IMR-90 (cell line): ENCODE data around the gene EML3. TPM values are rescaled to one million over a fixed set of nuclear protein-coding genes. Genes with fewer than 3 reads are reported as not detected.

Experiments used
- ATAC-seq: fragments of 200-7000 bp; cut with Tn5 transposase; 2 replicates; pipeline ENCODE4 v1.9.1; 2020; ENCODE audit warnings: low read depth, mild to moderate bottlenecking, moderate library complexity
- BruUV-seq: library from RNA; stranded (reverse); fragments of 400-500 nt; replicated peaks from 2 replicates; lab custom pipeline; 2021; lab: Mats Ljungman, UMichigan
- CTCF ChIA-PET: fragments of 300-600 bp; formaldehyde crosslinking; extraction: SDS; loops from one replicate; lab custom pipeline; 2021; ENCODE audit warnings: antibody characterized with exemption; lab: Yijun Ruan, JAX
- POLR2A ChIA-PET: fragments of 300-600 bp; sonication (Branson Sonifier 250); formaldehyde crosslinking; loops from one replicate; lab custom pipeline; 2022; ENCODE audit warnings: antibody characterized with exemption; ENCODE audit not compliant: unreplicated experiment; lab: Charles Lee
- DNase-seq: peaks from one replicate; pipeline ENCODE4 v3.0.0; 2013
- H2AFZ ChIP-seq: replicated peaks from 2 replicates; pipeline ENCODE3; 2013; ENCODE audit warnings: low read length, mild to moderate bottlenecking; ENCODE audit not compliant: poor library complexity
- H2AK5ac ChIP-seq: 2 replicates; pipeline ENCODE4 v1.6.1; 2013; ENCODE audit warnings: low read depth, low read length, inconsistent platforms
- H2AK9ac ChIP-seq: replicated peaks from 2 replicates; pipeline ENCODE3; 2013; ENCODE audit warnings: mild to moderate bottlenecking, low read depth, low read length, moderate library complexity; ENCODE audit not compliant: poor library complexity
- H2BK120ac ChIP-seq: 2 replicates; pipeline ENCODE4 v1.6.1; 2013; ENCODE audit warnings: low read depth, low read length, inconsistent platforms
- H2BK15ac ChIP-seq: 3 replicates; pipeline ENCODE4 v1.6.1; 2013; ENCODE audit warnings: low read depth, low read length, inconsistent platforms
- H2BK20ac ChIP-seq: 2 replicates; pipeline ENCODE4 v1.6.1; 2013; ENCODE audit warnings: low read depth, mild to moderate bottlenecking, inconsistent platforms, low read length, moderate library complexity
- H2BK5ac ChIP-seq: 2 replicates; pipeline ENCODE4 v1.6.1; 2013; ENCODE audit warnings: mild to moderate bottlenecking, low read depth, low read length, inconsistent platforms; ENCODE audit not compliant: poor library complexity, severe bottlenecking
- H3K14ac ChIP-seq: replicated peaks from 2 replicates; pipeline ENCODE4 v1.6.1; 2013; ENCODE audit warnings: low read depth, low read length, inconsistent platforms
- H3K18ac ChIP-seq: 2 replicates; pipeline ENCODE4 v1.6.1; 2013; ENCODE audit warnings: low read depth, low read length, control low read depth
- H3K23ac ChIP-seq: 2 replicates; pipeline ENCODE4 v1.6.1; 2013; ENCODE audit warnings: low read depth, low read length, inconsistent platforms
- H3K27ac ChIP-seq: 2 replicates; pipeline ENCODE4 v1.5.1; 2013; ENCODE audit warnings: mild to moderate bottlenecking, control low read depth, low read length; ENCODE audit not compliant: insufficient read depth
- H3K27me3 ChIP-seq: 2 replicates; pipeline ENCODE4 v1.6.1; 2013; ENCODE audit warnings: low read length; ENCODE audit not compliant: control insufficient read depth, insufficient read depth
- H3K36me3 ChIP-seq: 2 replicates; pipeline ENCODE4 v1.6.1; 2013; ENCODE audit warnings: low read length, mixed read lengths; ENCODE audit not compliant: control insufficient read depth, insufficient read depth
- H3K4ac ChIP-seq: 2 replicates; pipeline ENCODE4 v1.6.1; 2013; ENCODE audit warnings: low read depth, low read length, inconsistent platforms
- H3K4me1 ChIP-seq: 2 replicates; pipeline ENCODE4 v1.6.1; 2013; ENCODE audit warnings: low read length, mixed read lengths; ENCODE audit not compliant: control insufficient read depth, insufficient read depth
- H3K4me2 ChIP-seq: 2 replicates; pipeline ENCODE4 v1.6.1; 2013; ENCODE audit warnings: low read depth, mild to moderate bottlenecking, control low read depth, low read length, moderate library complexity
- H3K4me3 ChIP-seq: 2 replicates; pipeline ENCODE4 v1.5.1; 2013; ENCODE audit warnings: low read depth, mild to moderate bottlenecking, control low read depth, low read length, moderate library complexity; ENCODE audit not compliant: insufficient read depth
- H3K56ac ChIP-seq: 2 replicates; pipeline ENCODE4 v1.6.1; 2013; ENCODE audit warnings: low read length, inconsistent platforms; ENCODE audit not compliant: insufficient read depth; ENCODE audit errors: extremely low read depth
- H3K79me1 ChIP-seq, 2 experiments: 2 replicates each; pipeline ENCODE4 v1.6.1; 2013; ENCODE audit warnings: low read length in 2 of 2, inconsistent platforms in 1 of 2, low read depth in 1 of 2
- H3K9ac ChIP-seq: 2 replicates; pipeline ENCODE4 v1.6.1; 2013; ENCODE audit warnings: low read depth, low read length, control low read depth
- H3K9me1 ChIP-seq: 2 replicates; pipeline ENCODE4 v1.6.1; 2013; ENCODE audit warnings: low read length, inconsistent platforms; ENCODE audit not compliant: insufficient read depth
- H3K9me3 ChIP-seq: 2 replicates; pipeline ENCODE4 v1.6.1; 2013; ENCODE audit warnings: low read length; ENCODE audit not compliant: control insufficient read depth, insufficient read depth
- H4K20me1 ChIP-seq: 2 replicates; pipeline ENCODE4 v1.6.1; 2013; ENCODE audit warnings: low read length, inconsistent platforms; ENCODE audit not compliant: insufficient read depth
- H4K5ac ChIP-seq: 2 replicates; pipeline ENCODE4 v1.6.1; 2013; ENCODE audit warnings: mild to moderate bottlenecking, low read depth, low read length, control low read depth
- H4K8ac ChIP-seq, 2 experiments: 2 replicates each; pipeline ENCODE4 v1.6.1; 2013; ENCODE audit warnings: low read depth in 2 of 2, low read length in 2 of 2, control low read depth in 1 of 2, inconsistent platforms in 1 of 2
- H4K91ac ChIP-seq: 2 replicates; pipeline ENCODE4 v1.6.1; 2013; ENCODE audit warnings: low read depth, low read length, inconsistent platforms; ENCODE audit not compliant: insufficient read depth
- BHLHE40 ChIP-seq: fragments of 150-350 bp; IDR thresholded peaks from 2 replicates; pipeline ENCODE4 v1.6.1; 2016; ENCODE audit warnings: mild to moderate bottlenecking, low read depth, low read length
- CEBPB ChIP-seq: IDR thresholded peaks from 2 replicates; pipeline ENCODE4 v1.6.1; 2012; ENCODE audit warnings: low read depth, low read length, improper control_type of control experiment
- CHD1 ChIP-seq: IDR thresholded peaks from 2 replicates; pipeline ENCODE4 v1.6.1; 2012; ENCODE audit warnings: low read depth, low read length, improper control_type of control experiment
- CTCF ChIP-seq: conservative IDR thresholded peaks from 2 replicates; pipeline ENCODE4 v1.5.1; 2012; ENCODE audit warnings: mild to moderate bottlenecking, low read depth, low read length, improper control_type of control experiment
- ELK1 ChIP-seq: fragments of 150-350 bp; IDR thresholded peaks from 2 replicates; pipeline ENCODE4 v1.6.1; 2016; ENCODE audit warnings: low read depth, mild to moderate bottlenecking, low read length, moderate library complexity, borderline replicate concordance
- FOS ChIP-seq: fragments of 150-350 bp; IDR thresholded peaks from 2 replicates; pipeline ENCODE4 v1.6.1; 2016; ENCODE audit warnings: low read depth, low read length
- MAFK ChIP-seq: IDR thresholded peaks from 2 replicates; pipeline ENCODE4 v1.6.1; 2012; ENCODE audit warnings: low read depth, low read length, improper control_type of control experiment
- MAZ ChIP-seq: IDR thresholded peaks from 2 replicates; pipeline ENCODE4 v1.6.1; 2012; ENCODE audit warnings: low read depth, mild to moderate bottlenecking, low read length, improper control_type of control experiment, moderate library complexity, borderline replicate concordance
- MXI1 ChIP-seq: IDR thresholded peaks from 2 replicates; pipeline ENCODE4 v1.6.1; 2012; ENCODE audit warnings: low read depth, mild to moderate bottlenecking, low read length, moderate library complexity, borderline replicate concordance
- NFE2L2 ChIP-seq: fragments of 150-350 bp; IDR thresholded peaks from 2 replicates; pipeline ENCODE4 v1.6.1; 2016; ENCODE audit warnings: low read depth, mild to moderate bottlenecking, low read length
- POLR2A ChIP-seq: IDR thresholded peaks from 2 replicates; pipeline ENCODE4 v1.6.1; 2012; ENCODE audit warnings: mild to moderate bottlenecking, low read depth, low read length
- RAD21 ChIP-seq: IDR thresholded peaks from 2 replicates; pipeline ENCODE4 v1.6.1; 2012; ENCODE audit warnings: low read length, improper control_type of control experiment
- RCOR1 ChIP-seq: IDR thresholded peaks from 2 replicates; pipeline ENCODE4 v1.6.1; 2012; ENCODE audit warnings: mild to moderate bottlenecking, low read length, improper control_type of control experiment; ENCODE audit not compliant: insufficient replicate concordance
- RFX5 ChIP-seq: IDR thresholded peaks from 2 replicates; pipeline ENCODE4 v1.8.0; 2012; ENCODE audit warnings: low read depth, mild to moderate bottlenecking, low read length, moderate library complexity
- SMC3 ChIP-seq: fragments of 150-350 bp; IDR thresholded peaks from 2 replicates; pipeline ENCODE4 v1.6.1; 2016; ENCODE audit warnings: low read depth, mild to moderate bottlenecking, antibody characterized with exemption, low read length, moderate library complexity
- USF2 ChIP-seq: fragments of 150-350 bp; IDR thresholded peaks from 2 replicates; pipeline ENCODE4 v1.6.1; 2017; ENCODE audit warnings: mild to moderate bottlenecking, antibody characterized with exemption, low read length, low read depth
- WGBS, 2 experiments: methylation state at CpG; one replicate each; pipeline versions ENCODE4 v1.1.5 to v1.1.7; 2013; ENCODE audit warnings: missing lambda C conversion rate in 2 of 2; ENCODE audit not compliant: insufficient read length in 1 of 2; ENCODE audit errors: extremely low coverage in 2 of 2; 5-methylcytosine and 5-hydroxymethylcytosine counted together
- dilution Hi-C: fragments of 300-500 bp; cut with HindIII; formaldehyde crosslinking; loops from one replicate; pipeline ENCODE4 v1.14.3; 2018; ENCODE audit warnings: low sequenced_read_pairs; ENCODE audit not compliant: unreplicated experiment
- in situ Hi-C: fragments of 300-500 bp; cut with MboI; formaldehyde crosslinking; loops from 3 replicates; pipeline ENCODE4 v1.14.3; 2019; ENCODE audit warnings: low sequenced_read_pairs, inconsistent platforms, mixed read lengths
- intact Hi-C: fragments of 100-400 bp; cut with micrococcal nuclease; formaldehyde crosslinking; loops from 2 replicates; pipeline ENCODE4 v1.10.0; 2022
- polyA plus RNA-seq, 3 experiments: library from polyadenylated mRNA; depleted of rRNA; stranded (reverse); fragments of >200 nt; gene quantifications; 2 replicates each; pipeline ENCODE4 v1.2.3, GENCODE V29; 2012; ENCODE audit warnings: low replicate concordance in 1 of 3
- total RNA-seq: library from RNA; depleted of rRNA; stranded (reverse); fragments of >200 nt; gene quantifications from 2 replicates; pipeline ENCODE4 v1.2.3, GENCODE V29; 2012

The EML3 gene
- total and polyA plus RNA-seq, 2 of the 4 experiments (the other 2 are of a cell fraction): 5.0 to 24.7 TPM

GRCh38 chr11:62615521-62615920, 2.9 kb upstream of the EML3 start:
- Histone ChIP-seq H3K9ac (no peak overlapping the region), H4K91ac (no peak overlapping the region), H2BK15ac (no peak overlapping the region), H2AFZ (no peak overlapping the region), H3K56ac (no peak overlapping the region), H3K23ac (no peak overlapping the region), H3K4me3 (no peak overlapping the region), H3K36me3 (peaks cover 22% of the 10 kb centered on the region), H2AK9ac (no peak overlapping the region), H2BK120ac (no peak overlapping the region), H3K9me1 (peaks cover 3% of the 10 kb centered on the region; the same call in 1 of the 2 replicates), H3K79me1 (peaks cover 21 to 32% of the 10 kb centered on the region in 2 experiments), H4K5ac (no peak overlapping the region), H2BK20ac (no peak overlapping the region), H3K27ac (no peak overlapping the region), H3K4me1 (peaks cover 10% of the 10 kb centered on the region), H3K14ac (no peak overlapping the region), H2AK5ac (no peak overlapping the region), H3K4me2 (no peak overlapping the region), H4K20me1 (peaks cover 11% of the 10 kb centered on the region), H3K27me3 (no peaks in the 10 kb centered on the region), H3K9me3 (no peaks in the 10 kb centered on the region), H4K8ac (no peak overlapping the region), H3K18ac (no peak overlapping the region), H2BK5ac (no peak overlapping the region), H3K4ac (no peak overlapping the region)
- intact Hi-C loops (no loop called here), in situ Hi-C loops (no loop called here), dilution Hi-C loops (no loop called here)
- no TSS peak for BruUV-seq
- DNase-seq (no peak), ATAC-seq (no peak)
- ChIA-PET CTCF (no interaction called here), POLR2A (no interaction called here)
- no peak for TF ChIP-seq FOS
- TF ChIP-seq POLR2A: no peak
- TF ChIP-seq CEBPB: no peak
- TF ChIP-seq CTCF: no peak
- no peak for TF ChIP-seq MAFK
- no peak for TF ChIP-seq BHLHE40
- no peak for TF ChIP-seq RCOR1
- TF ChIP-seq MAZ: no peak
- no peak for TF ChIP-seq NFE2L2
- no peak for TF ChIP-seq ELK1
- no peak for TF ChIP-seq MXI1
- no peak for TF ChIP-seq SMC3
- TF ChIP-seq CHD1: no peak
- TF ChIP-seq RAD21: no peak
- TF ChIP-seq USF2: no peak
- TF ChIP-seq RFX5: no peak
- no CpG with 5 or more reads among the region's 7 CpGs for WGBS, 2 experiments
